HCT116 (cell line): ENCODE data around the gene GPR37L1. TPM values are rescaled to one million over a fixed set of nuclear protein-coding genes. Genes with fewer than 3 reads are reported as not detected.

Experiments used
- ATAC-seq: fragments of 200-7000 bp; cut with Tn5 transposase; 2 replicates; pipeline ENCODE4 v1.9.1; 2020; ENCODE audit warnings: mild to moderate bottlenecking, moderate library complexity
- BruUV-seq: library from RNA; stranded (reverse); fragments of 400-500 nt; replicated peaks from 2 replicates; lab custom pipeline; 2021; lab: Mats Ljungman, UMichigan
- CTCF ChIA-PET: fragments of 300-600 bp; sonication (Branson Sonifier 250); formaldehyde crosslinking; loops from one replicate; lab custom pipeline; 2021; ENCODE audit warnings: antibody characterized with exemption; lab: Charles Lee
- POLR2A ChIA-PET: fragments of 300-600, 350-600 bp; sonication (Branson Sonifier 250); formaldehyde crosslinking; loops from one replicate; lab custom pipeline; 2021; ENCODE audit warnings: antibody characterized with exemption; lab: Charles Lee
- RAD21 ChIA-PET, 2 experiments: fragments of 300-600 bp; sonication (Branson Sonifier 250); formaldehyde crosslinking; loops; one replicate each; lab custom pipeline; 2023; ENCODE audit warnings: low total read pairs in 2 of 2; ENCODE audit not compliant: uncharacterized antibody in 2 of 2, unreplicated experiment in 2 of 2, low non-redundant PET in 1 of 2; lab: Charles Lee
- DNase-seq: peaks from one replicate; pipeline ENCODE4 v3.0.0-alpha.2; 2010; ENCODE audit warnings: low read depth, low spot score
- H2AFZ ChIP-seq: fragments of 200-600 bp; shearing (Covaris generic), sonication (generic); 2 replicates; pipeline ENCODE4 v1.6.1; 2017; ENCODE audit warnings: low read depth, mixed run types, mixed read lengths, antibody characterized with exemption, low read length; ENCODE audit not compliant: poor library complexity, severe bottlenecking
- H3K27ac ChIP-seq: 2 replicates; pipeline ENCODE4 v1.5.1; 2012; ENCODE audit warnings: low read depth, low read length
- H3K27me3 ChIP-seq: fragments of 200-600 bp; sonication (generic); 2 replicates; pipeline ENCODE4 v1.6.1; 2016; ENCODE audit warnings: mixed run types, low read length, mixed read lengths; ENCODE audit not compliant: insufficient read depth
- H3K36me3 ChIP-seq, 2 experiments: fragments of 200-500 bp in 1 of 2; fragments of 200-600 bp in 1 of 2; sonication (Bioruptor generic) in 1 of 2; sonication (generic) in 1 of 2; 2 replicates each; pipeline versions ENCODE4 v1.5.1 to v1.6.1; 2014 to 2016; ENCODE audit warnings: low read length in 2 of 2, inconsistent platforms in 1 of 2, mixed read lengths in 1 of 2, mixed run types in 1 of 2; ENCODE audit not compliant: insufficient read depth in 2 of 2, control insufficient read depth in 1 of 2
- H3K4me1 ChIP-seq, 2 experiments: fragments of 200-600 bp in 1 of 2; sonication (generic) in 1 of 2; 2 replicates each; pipeline versions ENCODE4 v1.5.1 to v1.6.1; 2012 to 2017; ENCODE audit warnings: low read length in 2 of 2, inconsistent platforms in 1 of 2, mild to moderate bottlenecking in 1 of 2, mixed read lengths in 1 of 2, mixed run types in 1 of 2, moderate library complexity in 1 of 2; ENCODE audit not compliant: insufficient read depth in 2 of 2, control insufficient read depth in 1 of 2
- H3K4me2 ChIP-seq: fragments of 200-600 bp; sonication (generic); 2 replicates; pipeline ENCODE4 v1.6.1; 2017; ENCODE audit warnings: mixed run types, low read length, mixed read lengths
- H3K4me3 ChIP-seq, 2 experiments: fragments of 200-600 bp in 1 of 2; sonication (generic) in 1 of 2; replicated peaks in 1 of 2; 2 replicates each; pipeline ENCODE4 v1.5.1; 2011 to 2016; ENCODE audit warnings: low read length in 2 of 2, control low read depth in 1 of 2, low read depth in 1 of 2, mild to moderate bottlenecking in 1 of 2, mixed read lengths in 1 of 2, mixed run types in 1 of 2
- H3K79me2 ChIP-seq: fragments of 200-600 bp; sonication (generic); 2 replicates; pipeline ENCODE4 v1.6.1; 2017; ENCODE audit warnings: mild to moderate bottlenecking, mixed run types, low read length, moderate library complexity, mixed read lengths; ENCODE audit not compliant: insufficient read depth
- H3K9ac ChIP-seq: fragments of 200-600 bp; sonication (generic); 2 replicates; pipeline ENCODE4 v1.6.1; 2016; ENCODE audit warnings: low read length, mixed read lengths
- H3K9me2 ChIP-seq: fragments of 200-600 bp; sonication (generic), shearing (Covaris generic); 2 replicates; pipeline ENCODE4 v1.6.1; 2017; ENCODE audit warnings: mixed run types, mild to moderate bottlenecking, moderate library complexity; ENCODE audit not compliant: insufficient read depth
- H3K9me3 ChIP-seq, 2 experiments: fragments of 200-500 bp in 1 of 2; fragments of 200-600 bp in 1 of 2; sonication (Bioruptor generic) in 1 of 2; sonication (generic) in 1 of 2; 2 replicates each; pipeline ENCODE4 v1.6.1; 2014 to 2017; ENCODE audit warnings: low read length in 2 of 2, mixed read lengths in 2 of 2, inconsistent platforms in 1 of 2, low read depth in 1 of 2, mild to moderate bottlenecking in 1 of 2, mixed run types in 1 of 2, moderate library complexity in 1 of 2; ENCODE audit not compliant: control insufficient read depth in 1 of 2, insufficient read depth in 1 of 2
- H4K20me1 ChIP-seq: fragments of 200-600 bp; sonication (generic), shearing (Covaris generic); 2 replicates; pipeline ENCODE4 v1.6.1; 2017; ENCODE audit warnings: mixed run types, mild to moderate bottlenecking, moderate library complexity; ENCODE audit not compliant: insufficient read depth
- CBX3 ChIP-seq: IDR thresholded peaks from 2 replicates; pipeline ENCODE4 v1.6.1; 2012; ENCODE audit warnings: low read depth
- CEBPB ChIP-seq: IDR thresholded peaks from 2 replicates; pipeline ENCODE4 v1.6.1; 2012; ENCODE audit warnings: low read depth
- EGR1 ChIP-seq: IDR thresholded peaks from 2 replicates; pipeline ENCODE4 v1.6.1; 2012; ENCODE audit warnings: low read depth
- ELF1 ChIP-seq: IDR thresholded peaks from 2 replicates; pipeline ENCODE4 v1.6.1; 2012; ENCODE audit warnings: low read depth, borderline replicate concordance
- FOSL1 ChIP-seq: IDR thresholded peaks from 2 replicates; pipeline ENCODE4 v1.6.1; 2012; ENCODE audit warnings: low read depth
- JUND ChIP-seq: IDR thresholded peaks from 2 replicates; pipeline ENCODE4 v1.6.1; 2012
- POLR2A ChIP-seq: IDR thresholded peaks from 2 replicates; pipeline ENCODE4 v1.7.0; 2011; ENCODE audit warnings: borderline replicate concordance; ENCODE audit not compliant: insufficient read depth, insufficient read length; ENCODE audit errors: extremely low read depth
- POLR2AphosphoS5 ChIP-seq: IDR thresholded peaks from 2 replicates; pipeline ENCODE4 v1.6.1; 2011; ENCODE audit warnings: mild to moderate bottlenecking, low read depth, low read length, moderate library complexity
- SIN3A ChIP-seq: IDR thresholded peaks from 2 replicates; pipeline ENCODE4 v1.6.1; 2012; ENCODE audit warnings: low read depth
- SP1 ChIP-seq: IDR thresholded peaks from 2 replicates; pipeline ENCODE4 v1.6.1; 2012; ENCODE audit warnings: low read depth
- TCF7L2 ChIP-seq: IDR thresholded peaks from 2 replicates; pipeline ENCODE4 v1.7.0; 2011; ENCODE audit warnings: borderline replicate concordance, inconsistent platforms; ENCODE audit not compliant: insufficient read depth, insufficient read length; ENCODE audit errors: extremely low read depth
- YY1 ChIP-seq: IDR thresholded peaks from 2 replicates; pipeline ENCODE4 v1.6.1; 2011; ENCODE audit warnings: low read length, low read depth, moderate library complexity, mild to moderate bottlenecking; ENCODE audit not compliant: insufficient replicate concordance; ENCODE audit errors: extremely low read depth
- ZFX ChIP-seq: fragments of 450-650 bp; IDR thresholded peaks from 2 replicates; pipeline ENCODE4 v1.6.1; 2017
- ZNF274 ChIP-seq: fragments of 200-500 bp; sonication (Bioruptor generic); IDR thresholded peaks from 2 replicates; pipeline ENCODE4 v1.6.1; 2014; ENCODE audit warnings: mild to moderate bottlenecking, low read depth, low read length, inconsistent platforms
- intact Hi-C: fragments of 100-400 bp; cut with micrococcal nuclease; formaldehyde crosslinking; loops from 2 replicates; pipeline ENCODE4 v1.10.0; 2022
- total RNA-seq: library from RNA; stranded (reverse); gene quantifications from one replicate; pipeline ENCODE4 v1.2.1, GENCODE V29; 2021; ENCODE audit not compliant: unreplicated experiment
- TF ChIP-seq, protein P1 (sequence below): IDR thresholded peaks from 2 replicates; pipeline ENCODE4 v1.6.1; 2012; ENCODE audit warnings: low read depth
- TF ChIP-seq, protein P2 (sequence below): IDR thresholded peaks from 2 replicates; pipeline ENCODE4 v1.6.1; 2011; ENCODE audit warnings: mild to moderate bottlenecking, low read length, moderate library complexity; ENCODE audit not compliant: insufficient replicate concordance; ENCODE audit errors: extremely low read depth
- TF ChIP-seq, protein P3 (sequence below), 3 experiments: fragments of 200-600 bp in 1 of 3; sonication (generic) in 1 of 3; IDR thresholded peaks in 2 of 3; conservative IDR thresholded peaks in 1 of 3; 2 replicates each; pipeline ENCODE4 v1.5.1; 2012 to 2017; ENCODE audit warnings: low read depth in 2 of 3, low read length in 2 of 3, antibody characterized with exemption in 1 of 3, borderline replicate concordance in 1 of 3, control low read depth in 1 of 3, mild to moderate bottlenecking in 1 of 3, mixed read lengths in 1 of 3, mixed run types in 1 of 3, moderate library complexity in 1 of 3; ENCODE audit not compliant: insufficient read depth in 1 of 3
- TF ChIP-seq, protein P4 (sequence below): IDR thresholded peaks from 2 replicates; pipeline ENCODE4 v1.6.1; 2012
- TF ChIP-seq, protein P5 (sequence below): IDR thresholded peaks from 2 replicates; pipeline ENCODE4 v1.6.1; 2012

GPR37L1 gene
- total RNA-seq, 1 experiment from 2014 or later, result 0.10 TPM

DNA sequence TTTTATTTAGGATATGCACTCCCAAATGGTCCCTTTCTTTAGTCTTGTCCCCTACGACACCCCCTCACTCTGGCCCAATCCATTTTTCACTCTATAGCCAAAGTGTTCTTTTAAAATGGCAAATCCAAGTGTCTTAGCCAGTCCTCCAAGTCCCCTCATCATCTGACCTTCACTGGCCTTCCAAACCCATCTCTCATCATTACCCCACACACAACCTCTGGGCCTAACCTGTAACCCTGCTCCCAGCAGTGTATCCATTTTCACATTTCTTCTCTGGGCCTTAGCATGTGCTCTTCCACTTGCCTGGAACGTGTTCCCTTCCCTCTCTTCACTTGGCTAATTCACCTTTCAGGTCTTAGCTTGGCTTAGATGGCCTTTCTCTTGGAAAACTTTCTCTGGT, 28.3 kb downstream of the GPR37L1 start:
- no peak overlapping the region for H3K27ac ChIP-seq
- no peaks in the 10 kb centered on the region for H4K20me1 ChIP-seq
- no peaks in the 10 kb centered on the region for H3K9me2 ChIP-seq
- H3K36me3 ChIP-seq, result no peaks in the 10 kb centered on the region
- no peak overlapping the region for H2AFZ ChIP-seq
- TF ChIP-seq ZFX (no peak), ZNF274 (no peak), SIN3A (no peak), EGR1 (no peak), YY1 (no peak), SP1 (no peak), TCF7L2 (no peak), POLR2A (no peak), JUND (no peak), POLR2AphosphoS5 (no peak), FOSL1 (no peak), CEBPB (no peak), CBX3 (no peak), ELF1 (no peak)
- TF ChIP-seq, protein P1, sequence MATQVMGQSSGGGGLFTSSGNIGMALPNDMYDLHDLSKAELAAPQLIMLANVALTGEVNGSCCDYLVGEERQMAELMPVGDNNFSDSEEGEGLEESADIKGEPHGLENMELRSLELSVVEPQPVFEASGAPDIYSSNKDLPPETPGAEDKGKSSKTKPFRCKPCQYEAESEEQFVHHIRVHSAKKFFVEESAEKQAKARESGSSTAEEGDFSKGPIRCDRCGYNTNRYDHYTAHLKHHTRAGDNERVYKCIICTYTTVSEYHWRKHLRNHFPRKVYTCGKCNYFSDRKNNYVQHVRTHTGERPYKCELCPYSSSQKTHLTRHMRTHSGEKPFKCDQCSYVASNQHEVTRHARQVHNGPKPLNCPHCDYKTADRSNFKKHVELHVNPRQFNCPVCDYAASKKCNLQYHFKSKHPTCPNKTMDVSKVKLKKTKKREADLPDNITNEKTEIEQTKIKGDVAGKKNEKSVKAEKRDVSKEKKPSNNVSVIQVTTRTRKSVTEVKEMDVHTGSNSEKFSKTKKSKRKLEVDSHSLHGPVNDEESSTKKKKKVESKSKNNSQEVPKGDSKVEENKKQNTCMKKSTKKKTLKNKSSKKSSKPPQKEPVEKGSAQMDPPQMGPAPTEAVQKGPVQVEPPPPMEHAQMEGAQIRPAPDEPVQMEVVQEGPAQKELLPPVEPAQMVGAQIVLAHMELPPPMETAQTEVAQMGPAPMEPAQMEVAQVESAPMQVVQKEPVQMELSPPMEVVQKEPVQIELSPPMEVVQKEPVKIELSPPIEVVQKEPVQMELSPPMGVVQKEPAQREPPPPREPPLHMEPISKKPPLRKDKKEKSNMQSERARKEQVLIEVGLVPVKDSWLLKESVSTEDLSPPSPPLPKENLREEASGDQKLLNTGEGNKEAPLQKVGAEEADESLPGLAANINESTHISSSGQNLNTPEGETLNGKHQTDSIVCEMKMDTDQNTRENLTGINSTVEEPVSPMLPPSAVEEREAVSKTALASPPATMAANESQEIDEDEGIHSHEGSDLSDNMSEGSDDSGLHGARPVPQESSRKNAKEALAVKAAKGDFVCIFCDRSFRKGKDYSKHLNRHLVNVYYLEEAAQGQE, result no peak
- TF ChIP-seq, protein P2, sequence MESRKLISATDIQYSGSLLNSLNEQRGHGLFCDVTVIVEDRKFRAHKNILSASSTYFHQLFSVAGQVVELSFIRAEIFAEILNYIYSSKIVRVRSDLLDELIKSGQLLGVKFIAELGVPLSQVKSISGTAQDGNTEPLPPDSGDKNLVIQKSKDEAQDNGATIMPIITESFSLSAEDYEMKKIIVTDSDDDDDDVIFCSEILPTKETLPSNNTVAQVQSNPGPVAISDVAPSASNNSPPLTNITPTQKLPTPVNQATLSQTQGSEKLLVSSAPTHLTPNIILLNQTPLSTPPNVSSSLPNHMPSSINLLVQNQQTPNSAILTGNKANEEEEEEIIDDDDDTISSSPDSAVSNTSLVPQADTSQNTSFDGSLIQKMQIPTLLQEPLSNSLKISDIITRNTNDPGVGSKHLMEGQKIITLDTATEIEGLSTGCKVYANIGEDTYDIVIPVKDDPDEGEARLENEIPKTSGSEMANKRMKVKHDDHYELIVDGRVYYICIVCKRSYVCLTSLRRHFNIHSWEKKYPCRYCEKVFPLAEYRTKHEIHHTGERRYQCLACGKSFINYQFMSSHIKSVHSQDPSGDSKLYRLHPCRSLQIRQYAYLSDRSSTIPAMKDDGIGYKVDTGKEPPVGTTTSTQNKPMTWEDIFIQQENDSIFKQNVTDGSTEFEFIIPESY, result no peak
- TF ChIP-seq, protein P3, sequence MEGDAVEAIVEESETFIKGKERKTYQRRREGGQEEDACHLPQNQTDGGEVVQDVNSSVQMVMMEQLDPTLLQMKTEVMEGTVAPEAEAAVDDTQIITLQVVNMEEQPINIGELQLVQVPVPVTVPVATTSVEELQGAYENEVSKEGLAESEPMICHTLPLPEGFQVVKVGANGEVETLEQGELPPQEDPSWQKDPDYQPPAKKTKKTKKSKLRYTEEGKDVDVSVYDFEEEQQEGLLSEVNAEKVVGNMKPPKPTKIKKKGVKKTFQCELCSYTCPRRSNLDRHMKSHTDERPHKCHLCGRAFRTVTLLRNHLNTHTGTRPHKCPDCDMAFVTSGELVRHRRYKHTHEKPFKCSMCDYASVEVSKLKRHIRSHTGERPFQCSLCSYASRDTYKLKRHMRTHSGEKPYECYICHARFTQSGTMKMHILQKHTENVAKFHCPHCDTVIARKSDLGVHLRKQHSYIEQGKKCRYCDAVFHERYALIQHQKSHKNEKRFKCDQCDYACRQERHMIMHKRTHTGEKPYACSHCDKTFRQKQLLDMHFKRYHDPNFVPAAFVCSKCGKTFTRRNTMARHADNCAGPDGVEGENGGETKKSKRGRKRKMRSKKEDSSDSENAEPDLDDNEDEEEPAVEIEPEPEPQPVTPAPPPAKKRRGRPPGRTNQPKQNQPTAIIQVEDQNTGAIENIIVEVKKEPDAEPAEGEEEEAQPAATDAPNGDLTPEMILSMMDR (IDR thresholded peaks at IDR 0.05 in 2 of 3, conservative IDR thresholded peaks at IDR 0.05 in 1 of 3; ENCODE audit: borderline replicate concordance in 1 of 3, insufficient read depth in 1 of 3, low read depth in 2 of 3, low read length in 2 of 3), result no peak
- TF ChIP-seq, protein P4, sequence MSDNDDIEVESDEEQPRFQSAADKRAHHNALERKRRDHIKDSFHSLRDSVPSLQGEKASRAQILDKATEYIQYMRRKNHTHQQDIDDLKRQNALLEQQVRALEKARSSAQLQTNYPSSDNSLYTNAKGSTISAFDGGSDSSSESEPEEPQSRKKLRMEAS, result no peak
- TF ChIP-seq, protein P5, sequence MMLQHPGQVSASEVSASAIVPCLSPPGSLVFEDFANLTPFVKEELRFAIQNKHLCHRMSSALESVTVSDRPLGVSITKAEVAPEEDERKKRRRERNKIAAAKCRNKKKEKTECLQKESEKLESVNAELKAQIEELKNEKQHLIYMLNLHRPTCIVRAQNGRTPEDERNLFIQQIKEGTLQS, result no peak
- no peak for DNase-seq
- ChIA-PET CTCF (no interaction called here), POLR2A (no interaction called here), RAD21 (no interaction called here)
- no peak overlapping the region for H3K4me3 ChIP-seq
- H3K9me3 ChIP-seq, result no peaks in the 10 kb centered on the region
- no peak for ATAC-seq
- no peak overlapping the region for H3K9ac ChIP-seq
- no peaks in the 10 kb centered on the region for H3K79me2 ChIP-seq
- H3K4me2 ChIP-seq, result no peak overlapping the region
- BruUV-seq, result no TSS peak
- H3K27me3 ChIP-seq, result no peaks in the 10 kb centered on the region
- H3K4me1 ChIP-seq, result peaks cover 10 to 15% of the 10 kb centered on the region in 2 experiments; a peak in 3 of 4 replicates
- intact Hi-C loops, result no loop called here
